Stimulated activated CD4-positive, alpha-beta T cell treated with anti-CD3 and anti-CD28 coated beads, Interleukin-4, amount 100 ng/mL, for 4 hours (primary cell): Measurements from ENCODE around the gene ACTL8.

Experiments
- DNase-seq, 2 experiments: peaks; one replicate each; pipeline ENCODE4 v3.0.0-alpha.2; 2020

Gene ACTL8

GRCh38 chr1:17810668-17811067 is 55.5 kb downstream of the ACTL8 start:
- no peak for DNase-seq

GRCh38 chr1:17816511-17816910 is 61.4 kb downstream of the ACTL8 start:
- DNase-seq, result no peak

GRCh38 chr1:17819129-17819802 is 64.1 kb downstream of the ACTL8 start:
- DNase-seq, result no peak

GRCh38 chr1:17820198-17820597 is 65.1 kb downstream of the ACTL8 start:
- DNase-seq, result no peak

GRCh38 chr1:17822741-17823426 is 67.8 kb downstream of the ACTL8 start:
- DNase-seq, result no peak

- DNase-seq, result no peak
Observed at GRCh38 chr1:17825273-17826164, 70.4 kb downstream of the ACTL8 start.

- peak in 1 of 2 experiments; percentile 14 for DNase-seq
Observed at GRCh38 chr1:17826165-17826488, 71.0 kb downstream of the ACTL8 start.

GRCh38 chr1:17828991-17829390 is 73.9 kb downstream of the ACTL8 start:
- no peak for DNase-seq

- no peak for DNase-seq
Observed at GRCh38 chr1:17829579-17829978, 74.4 kb downstream of the ACTL8 start.

- DNase-seq, result no peak
Observed at GRCh38 chr1:17831597-17831996, 76.5 kb downstream of the ACTL8 start.

GRCh38 chr1:17833661-17834501 is 78.7 kb downstream of the ACTL8 start:
- no peak for DNase-seq

- DNase-seq, result no peak
Observed at GRCh38 chr1:17834561-17835100, 79.5 kb downstream of the ACTL8 start.

GRCh38 chr1:17837233-17838030 is 82.3 kb downstream of the ACTL8 start:
- DNase-seq, result no peak

GRCh38 chr1:17839641-17840196 is 84.6 kb downstream of the ACTL8 start:
- DNase-seq, result no peak

GRCh38 chr1:17841944-17842343 is 86.8 kb downstream of the ACTL8 start:
- no peak for DNase-seq

GRCh38 chr1:17842686-17843085 is 87.6 kb downstream of the ACTL8 start:
- DNase-seq, result no peak

GRCh38 chr1:17844185-17844826 is 89.2 kb downstream of the ACTL8 start:
- DNase-seq, result no peak

- no peak for DNase-seq
Observed at GRCh38 chr1:17845583-17845982, 90.5 kb downstream of the ACTL8 start.

- no peak for DNase-seq
Observed at GRCh38 chr1:17846341-17846740, 91.2 kb downstream of the ACTL8 start.

- no peak for DNase-seq
Observed at GRCh38 chr1:17847111-17847510, 92.0 kb downstream of the ACTL8 start.

- DNase-seq, result no peak
Observed at GRCh38 chr1:17849216-17849615, 94.1 kb downstream of the ACTL8 start.
